Stimulated activated CD4-positive, alpha-beta T cell treated with anti-CD3 and anti-CD28 coated beads, Interleukin-15, amount 100 ng/mL, for 48 hours (primary cell): Measurements from ENCODE around the gene ZNF581.

Experiments
- DNase-seq, 2 donors: peaks; one replicate each; pipeline ENCODE4 v3.0.0-alpha.2; 2020; ENCODE audit warnings: low read depth in 2 of 2

The ZNF581 gene

GRCh38 chr19:55626350-55626749, 17.1 kb upstream of the ZNF581 start:
- no peak for DNase-seq

- DNase-seq, result peak; percentile 81 to 86
Measured at GRCh38 chr19:55632463-55632834, 11.0 kb upstream of the ZNF581 start.

GRCh38 chr19:55633861-55634260, 9.6 kb upstream of the ZNF581 start:
- DNase-seq, result no peak

GRCh38 chr19:55635334-55635717, 8.1 kb upstream of the ZNF581 start:
- no peak for DNase-seq

- no peak for DNase-seq
Measured at GRCh38 chr19:55635856-55636440, 7.5 kb upstream of the ZNF581 start.

- DNase-seq, result no peak
Measured at GRCh38 chr19:55636723-55637122, 6.7 kb upstream of the ZNF581 start.

GRCh38 chr19:55637534-55637933, 5.9 kb upstream of the ZNF581 start:
- no peak for DNase-seq

- peak in 1 of 2 donors; percentile 57 for DNase-seq
Measured at GRCh38 chr19:55638864-55639359, 4.5 kb upstream of the ZNF581 start.

- peak; percentile 69 to 74 for DNase-seq
Measured at GRCh38 chr19:55640043-55640576, 3.3 kb upstream of the ZNF581 start.

- DNase-seq, result peak in 1 of 2 donors; percentile 56
Measured at GRCh38 chr19:55640577-55641425, 2.6 kb upstream of the ZNF581 start, which contains the start of gene ZNF580. Gene ZNF580 (plus strand): TSS chr19:55641002. CDS start chr19:55642509, 1,507 bp downstream.

- no peak for DNase-seq
Measured at GRCh38 chr19:55641426-55642152, 1.9 kb upstream of the ZNF581 start.

GRCh38 chr19:55642153-55643002, 1.1 kb upstream of the ZNF581 start:
- DNase-seq, result no peak

- DNase-seq, result no peak
Measured at GRCh38 chr19:55643887-55644176, 383 bp downstream of the ZNF581 start.

- no peak for DNase-seq
Measured at GRCh38 chr19:55644191-55644833, 863 bp downstream of the ZNF581 start.

GRCh38 chr19:55644842-55645511, 1.5 kb downstream of the ZNF581 start:
- DNase-seq, result no peak

GRCh38 chr19:55645512-55645881, 2.0 kb downstream of the ZNF581 start:
- no peak for DNase-seq

GRCh38 chr19:55646889-55647731, 3.7 kb downstream of the ZNF581 start:
- DNase-seq, result no peak

- DNase-seq, result no peak
Measured at GRCh38 chr19:55647732-55648584, 4.5 kb downstream of the ZNF581 start, which contains the start of gene CCDC106. Gene CCDC106 (plus strand): TSS chr19:55648212. CDS start chr19:55649047, 835 bp downstream.
